Measurements from ENCODE around the gene SFXN5. TPM values are rescaled to one million over a fixed set of nuclear protein-coding genes. Genes with fewer than 3 reads are reported as not detected.

SFXN5 gene
- total and polyA plus RNA-seq, 2 of the 4 experiments (the other 2 are of a cell fraction), result 8.6 to 17.0 TPM

DNA sequence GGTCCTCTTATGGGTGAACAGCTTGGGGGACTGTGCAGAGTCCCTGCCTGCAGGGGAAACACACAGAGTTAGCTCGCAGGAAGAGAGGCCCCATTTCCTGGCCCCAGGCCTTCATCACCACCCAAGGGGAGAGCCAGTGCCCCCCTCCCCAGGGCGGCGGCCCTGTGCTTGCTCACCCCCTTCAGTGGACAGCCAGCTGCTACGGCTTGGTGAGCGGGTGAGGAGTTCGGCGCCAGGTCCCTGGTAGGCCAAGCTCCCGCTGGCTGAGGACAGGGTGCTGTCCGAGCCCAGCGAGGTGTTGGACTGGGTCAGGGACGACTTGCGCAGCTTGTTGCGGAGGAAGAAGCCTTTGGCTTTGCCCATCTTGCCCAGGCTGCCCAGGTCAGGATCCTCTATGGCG is 17.2 kb upstream of the SFXN5 start:
- H3K4me1 ChIP-seq (ENCODE audit: control insufficient read depth, insufficient read depth, low read length), result peaks cover 44% of the 10 kb centered on the region
- peaks cover 72% of the 10 kb centered on the region for H4K20me1 ChIP-seq (ENCODE audit: insufficient read depth, low read length)
- peaks cover 39% of the 10 kb centered on the region for H3K9me1 ChIP-seq (ENCODE audit: insufficient read depth, low read length)
- H3K14ac ChIP-seq (replicated peaks; ENCODE audit: low read depth, low read length), result peak overlapping the region; percentile 99
- ChIA-PET POLR2A (ENCODE audit: unreplicated experiment) (interaction anchor here (0.6 kb wide), 1 partner anchor 61 kb away, joined by 3 read pairs; no protein-coding TSS in a partner anchor), CTCF (interaction anchor here (0.6 to 1.9 kb wide), 3 partner anchors 22 to 68 kb away, joined by 3 to 5 read pairs (median 3); no protein-coding TSS in a partner anchor)
- intact Hi-C loops (cut with micrococcal nuclease) (loop anchor here (1.0 kb wide), 1 partner anchor 23 kb away; no protein-coding TSS in a partner anchor), dilution Hi-C loops (cut with HindIII; ENCODE audit: low sequenced_read_pairs, unreplicated experiment) (no loop called here), in situ Hi-C loops (cut with MboI; ENCODE audit: low sequenced_read_pairs) (loop anchor here (5.0 kb wide), 1 partner anchor 69 kb away; no protein-coding TSS in a partner anchor)
- peak overlapping the region; percentile 42; the same call in 1 of the 2 replicates for H3K4me2 ChIP-seq (ENCODE audit: low read depth, low read length)
- H3K27ac ChIP-seq (ENCODE audit: insufficient read depth, low read length), result peak overlapping the region; percentile 88
- H4K5ac ChIP-seq (ENCODE audit: low read depth, low read length), result peak overlapping the region; percentile 55
- peaks cover 34 to 97% of the 10 kb centered on the region in 2 experiments for H3K79me1 ChIP-seq (ENCODE audit: low read depth in 1 of 2, low read length in 2 of 2)
- peak overlapping the region; percentile 100 for H3K4ac ChIP-seq (ENCODE audit: low read depth, low read length)
- no peak overlapping the region for H3K56ac ChIP-seq (ENCODE audit: extremely low read depth, insufficient read depth, low read length)
- peak overlapping the region; percentile 95 for H2BK5ac ChIP-seq (ENCODE audit: low read depth, low read length, poor library complexity, severe bottlenecking)
- H3K4me3 ChIP-seq (ENCODE audit: insufficient read depth, low read depth, low read length), result no peak overlapping the region
- no peaks in the 10 kb centered on the region for H3K9me3 ChIP-seq (ENCODE audit: control insufficient read depth, insufficient read depth, low read length)
- no peaks in the 10 kb centered on the region for H3K27me3 ChIP-seq (ENCODE audit: control insufficient read depth, insufficient read depth, low read length)
- H3K9ac ChIP-seq (ENCODE audit: low read depth, low read length), result peak overlapping the region; percentile 57
- TF ChIP-seq RFX5 (IDR thresholded peaks at IDR 0.05; ENCODE audit: low read depth, low read length), result no peak
- no peak for TF ChIP-seq MXI1 (IDR thresholded peaks at IDR 0.05; ENCODE audit: borderline replicate concordance, low read depth, low read length)
- TF ChIP-seq BHLHE40 (IDR thresholded peaks at IDR 0.05; ENCODE audit: low read depth, low read length), result no peak
- TF ChIP-seq SMC3 (IDR thresholded peaks at IDR 0.05; ENCODE audit: low read depth, low read length), result no peak
- TF ChIP-seq, protein P1, sequence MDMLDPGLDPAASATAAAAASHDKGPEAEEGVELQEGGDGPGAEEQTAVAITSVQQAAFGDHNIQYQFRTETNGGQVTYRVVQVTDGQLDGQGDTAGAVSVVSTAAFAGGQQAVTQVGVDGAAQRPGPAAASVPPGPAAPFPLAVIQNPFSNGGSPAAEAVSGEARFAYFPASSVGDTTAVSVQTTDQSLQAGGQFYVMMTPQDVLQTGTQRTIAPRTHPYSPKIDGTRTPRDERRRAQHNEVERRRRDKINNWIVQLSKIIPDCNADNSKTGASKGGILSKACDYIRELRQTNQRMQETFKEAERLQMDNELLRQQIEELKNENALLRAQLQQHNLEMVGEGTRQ (IDR thresholded peaks at IDR 0.05; ENCODE audit: low read depth, low read length), result no peak
- no peak for TF ChIP-seq CEBPB (IDR thresholded peaks at IDR 0.05; ENCODE audit: low read depth, low read length)
- no peak for TF ChIP-seq POLR2A (IDR thresholded peaks at IDR 0.05; ENCODE audit: low read depth, low read length)
- TF ChIP-seq MAFK (IDR thresholded peaks at IDR 0.05; ENCODE audit: low read depth, low read length), result no peak
- TF ChIP-seq CHD1 (IDR thresholded peaks at IDR 0.05; ENCODE audit: low read depth, low read length), result no peak
- TF ChIP-seq, protein P2, sequence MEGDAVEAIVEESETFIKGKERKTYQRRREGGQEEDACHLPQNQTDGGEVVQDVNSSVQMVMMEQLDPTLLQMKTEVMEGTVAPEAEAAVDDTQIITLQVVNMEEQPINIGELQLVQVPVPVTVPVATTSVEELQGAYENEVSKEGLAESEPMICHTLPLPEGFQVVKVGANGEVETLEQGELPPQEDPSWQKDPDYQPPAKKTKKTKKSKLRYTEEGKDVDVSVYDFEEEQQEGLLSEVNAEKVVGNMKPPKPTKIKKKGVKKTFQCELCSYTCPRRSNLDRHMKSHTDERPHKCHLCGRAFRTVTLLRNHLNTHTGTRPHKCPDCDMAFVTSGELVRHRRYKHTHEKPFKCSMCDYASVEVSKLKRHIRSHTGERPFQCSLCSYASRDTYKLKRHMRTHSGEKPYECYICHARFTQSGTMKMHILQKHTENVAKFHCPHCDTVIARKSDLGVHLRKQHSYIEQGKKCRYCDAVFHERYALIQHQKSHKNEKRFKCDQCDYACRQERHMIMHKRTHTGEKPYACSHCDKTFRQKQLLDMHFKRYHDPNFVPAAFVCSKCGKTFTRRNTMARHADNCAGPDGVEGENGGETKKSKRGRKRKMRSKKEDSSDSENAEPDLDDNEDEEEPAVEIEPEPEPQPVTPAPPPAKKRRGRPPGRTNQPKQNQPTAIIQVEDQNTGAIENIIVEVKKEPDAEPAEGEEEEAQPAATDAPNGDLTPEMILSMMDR (conservative IDR thresholded peaks at IDR 0.05; ENCODE audit: low read depth, low read length), result no peak
- no peak for TF ChIP-seq MAZ (IDR thresholded peaks at IDR 0.05; ENCODE audit: borderline replicate concordance, low read depth, low read length)
- TF ChIP-seq RAD21 (IDR thresholded peaks at IDR 0.05; ENCODE audit: low read length), result no peak
- no peak for TF ChIP-seq FOS (IDR thresholded peaks at IDR 0.05; ENCODE audit: low read depth, low read length)
- TF ChIP-seq, protein P3, sequence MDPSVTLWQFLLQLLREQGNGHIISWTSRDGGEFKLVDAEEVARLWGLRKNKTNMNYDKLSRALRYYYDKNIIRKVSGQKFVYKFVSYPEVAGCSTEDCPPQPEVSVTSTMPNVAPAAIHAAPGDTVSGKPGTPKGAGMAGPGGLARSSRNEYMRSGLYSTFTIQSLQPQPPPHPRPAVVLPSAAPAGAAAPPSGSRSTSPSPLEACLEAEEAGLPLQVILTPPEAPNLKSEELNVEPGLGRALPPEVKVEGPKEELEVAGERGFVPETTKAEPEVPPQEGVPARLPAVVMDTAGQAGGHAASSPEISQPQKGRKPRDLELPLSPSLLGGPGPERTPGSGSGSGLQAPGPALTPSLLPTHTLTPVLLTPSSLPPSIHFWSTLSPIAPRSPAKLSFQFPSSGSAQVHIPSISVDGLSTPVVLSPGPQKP (IDR thresholded peaks at IDR 0.05; ENCODE audit: borderline replicate concordance, low read depth, low read length), result no peak
- no peak for TF ChIP-seq NFE2L2 (IDR thresholded peaks at IDR 0.05; ENCODE audit: low read depth, low read length)
- TF ChIP-seq RCOR1 (IDR thresholded peaks at IDR 0.05; ENCODE audit: insufficient replicate concordance, low read length), result no peak
- no TSS peak for BruUV-seq (replicated peaks)
- WGBS, 2 experiments (ENCODE audit: extremely low coverage in 2 of 2, insufficient read length in 1 of 2), result 98% methylated on average over 10 of the region's 14 CpGs; no CpG with 5 or more reads in 1 of the 2 experiments
- H3K18ac ChIP-seq (ENCODE audit: low read depth, low read length), result peak overlapping the region; percentile 36
- peak overlapping the region; percentile 93 for H2BK120ac ChIP-seq (ENCODE audit: low read depth, low read length)
- H4K8ac ChIP-seq (ENCODE audit: low read depth in 2 of 2, low read length in 2 of 2), result peak overlapping the region; percentile 96 to 97; a peak in 3 of 4 replicates
- H2AK9ac ChIP-seq (replicated peaks; ENCODE audit: low read depth, low read length, poor library complexity), result peak overlapping the region; percentile 99
- H2BK20ac ChIP-seq (ENCODE audit: low read depth, low read length), result peak overlapping the region; percentile 97; the same call in 1 of the 2 replicates
- ATAC-seq (ENCODE audit: low read depth) (no peak), DNase-seq (no peak)
- H3K36me3 ChIP-seq (ENCODE audit: control insufficient read depth, insufficient read depth, low read length), result peaks cover 35% of the 10 kb centered on the region
- H2AFZ ChIP-seq (replicated peaks; ENCODE audit: low read length, poor library complexity), result no peak overlapping the region
- H2BK15ac ChIP-seq (ENCODE audit: low read depth, low read length), result peak overlapping the region; percentile 100
- peak overlapping the region; percentile 100 for H2AK5ac ChIP-seq (ENCODE audit: low read depth, low read length)
- H3K23ac ChIP-seq (ENCODE audit: low read depth, low read length), result peak overlapping the region; percentile 86
- peak overlapping the region; percentile 92 for H4K91ac ChIP-seq (ENCODE audit: insufficient read depth, low read depth, low read length)

Data from IMR-90 (cell line).